Measurements from ENCODE around the gene GRPR.

GRCh38 chrX:16075087-16075486 lies 48.3 kb upstream of the GRPR start:
- TF ChIP-seq EZH2 (IDR thresholded peaks at IDR 0.05; ENCODE audit: borderline replicate concordance, low read depth, low read length, severe bottlenecking) (no peak), CTCF (IDR thresholded peaks at IDR 0.05; ENCODE audit: borderline replicate concordance, extremely low read depth, low read length, poor library complexity, severe bottlenecking) (no peak)
